GM20431 (cell line): ENCODE results near the gene MACC1.
"Not testable (repeated sequence)": the region's sequence is repeated elsewhere in the genome, so short reads cannot be mapped to it uniquely, and the experiment has no call there.

Source experiments
- in situ Hi-C: fragments of 300-500 bp; cut with MseI, MboI; formaldehyde crosslinking; loops from one replicate; pipeline ENCODE4 v1.15.0; 2020; ENCODE audit warnings: low sequenced_read_pairs; ENCODE audit not compliant: unreplicated experiment

The MACC1 gene

GRCh38 chr7:20151708-20152456 is 65.3 kb downstream of the MACC1 start:
- in situ Hi-C loops = loop anchor here (25.0 kb wide), 2 partner anchors 390 to 435 kb away; partner anchors contain the start of gene TMEM196

GRCh38 chr7:20146451-20146850 is 70.7 kb downstream of the MACC1 start:
- in situ Hi-C loops = no loop called here

- in situ Hi-C loops = no loop called here
Measured at GRCh38 chr7:20144801-20145200, 72.4 kb downstream of the MACC1 start.

GRCh38 chr7:20141666-20142065 is 75.5 kb downstream of the MACC1 start:
- in situ Hi-C loops = no loop called here

- in situ Hi-C loops = no loop called here
Measured at GRCh38 chr7:20141002-20141345, 76.2 kb downstream of the MACC1 start.

GRCh38 chr7:20140291-20141001 is 76.7 kb downstream of the MACC1 start:
- in situ Hi-C loops = no loop called here

- in situ Hi-C loops = no loop called here
Measured at GRCh38 chr7:20136647-20137046, 80.5 kb downstream of the MACC1 start.

- in situ Hi-C loops = no loop called here
Measured at GRCh38 chr7:20133803-20134202, 83.4 kb downstream of the MACC1 start.

- in situ Hi-C loops = no loop called here
Measured at GRCh38 chr7:20132585-20132984, 84.6 kb downstream of the MACC1 start.

GRCh38 chr7:20131776-20132175 is 85.4 kb downstream of the MACC1 start:
- in situ Hi-C loops = no loop called here

GRCh38 chr7:20129920-20130319 is 87.3 kb downstream of the MACC1 start:
- in situ Hi-C loops = no loop called here

- in situ Hi-C loops = no loop called here
Measured at GRCh38 chr7:20128001-20128400, 89.2 kb downstream of the MACC1 start.

GRCh38 chr7:20126060-20126459 is 91.1 kb downstream of the MACC1 start:
- in situ Hi-C loops = not testable (repeated sequence)

GRCh38 chr7:20124087-20124486 is 93.1 kb downstream of the MACC1 start:
- in situ Hi-C loops = not testable (repeated sequence)

- in situ Hi-C loops = not testable (repeated sequence)
Measured at GRCh38 chr7:20122653-20123316, 94.4 kb downstream of the MACC1 start.

GRCh38 chr7:20122073-20122472 is 95.1 kb downstream of the MACC1 start:
- in situ Hi-C loops = no loop called here

GRCh38 chr7:20121404-20121803 is 95.8 kb downstream of the MACC1 start:
- in situ Hi-C loops = no loop called here

GRCh38 chr7:20120611-20121168 is 96.5 kb downstream of the MACC1 start:
- in situ Hi-C loops = not testable (repeated sequence)

GRCh38 chr7:20116869-20117268 is 100.3 kb downstream of the MACC1 start:
- in situ Hi-C loops = no loop called here

- in situ Hi-C loops = no loop called here
Measured at GRCh38 chr7:20114468-20114867, 102.7 kb downstream of the MACC1 start.
